Endothelial cell of umbilical vein (primary cell): Measurements from ENCODE around the gene PMVK.

ENCODE experiments used
- EZH2 ChIP-seq: IDR thresholded peaks from 2 replicates; pipeline ENCODE4 v1.6.1; 2012; ENCODE audit warnings: borderline replicate concordance, low read depth, mild to moderate bottlenecking, moderate library complexity, low read length, inconsistent platforms; ENCODE audit not compliant: severe bottlenecking
- GATA2 ChIP-seq: IDR thresholded peaks from 2 replicates; pipeline ENCODE4 v1.7.0; 2011; ENCODE audit warnings: low read depth, mild to moderate bottlenecking, moderate library complexity, mixed read lengths, low read length; ENCODE audit not compliant: insufficient read length, insufficient read depth
- JUN ChIP-seq: IDR thresholded peaks from 2 replicates; pipeline ENCODE4 v1.6.1; 2011; ENCODE audit warnings: borderline replicate concordance, low read depth; ENCODE audit not compliant: insufficient read length, insufficient read depth
- MYC ChIP-seq: IDR thresholded peaks from one replicate; pipeline ENCODE4 v1.6.1; 2011; ENCODE audit warnings: mild to moderate bottlenecking, low read depth, low read length
- POLR2A ChIP-seq: IDR thresholded peaks from 2 replicates; pipeline ENCODE4 v1.6.1; 2012; ENCODE audit warnings: low read depth, mild to moderate bottlenecking, control low read depth, low read length
- POLR2AphosphoS5 ChIP-seq: IDR thresholded peaks from 2 replicates; pipeline ENCODE4 v1.6.1; 2012; ENCODE audit warnings: low read depth, mild to moderate bottlenecking, control low read depth, low read length, moderate library complexity; ENCODE audit not compliant: insufficient read depth
- TF ChIP-seq, protein P1 (sequence below), 2 donors: IDR thresholded peaks; 1 replicate in 1 of 2; 2 replicates in 1 of 2; pipeline ENCODE4 v1.5.1; 2011; ENCODE audit warnings: low read length in 2 of 2, mild to moderate bottlenecking in 2 of 2, moderate library complexity in 2 of 2, control low read depth in 1 of 2, inconsistent platforms in 1 of 2, low read depth in 1 of 2; ENCODE audit not compliant: insufficient read depth in 1 of 2; ENCODE audit errors: extremely low read depth in 1 of 2
- TF ChIP-seq, protein P2 (sequence below): IDR thresholded peaks from 2 replicates; pipeline ENCODE4 v1.6.1; 2011; ENCODE audit not compliant: insufficient read depth, insufficient read length

DNA sequence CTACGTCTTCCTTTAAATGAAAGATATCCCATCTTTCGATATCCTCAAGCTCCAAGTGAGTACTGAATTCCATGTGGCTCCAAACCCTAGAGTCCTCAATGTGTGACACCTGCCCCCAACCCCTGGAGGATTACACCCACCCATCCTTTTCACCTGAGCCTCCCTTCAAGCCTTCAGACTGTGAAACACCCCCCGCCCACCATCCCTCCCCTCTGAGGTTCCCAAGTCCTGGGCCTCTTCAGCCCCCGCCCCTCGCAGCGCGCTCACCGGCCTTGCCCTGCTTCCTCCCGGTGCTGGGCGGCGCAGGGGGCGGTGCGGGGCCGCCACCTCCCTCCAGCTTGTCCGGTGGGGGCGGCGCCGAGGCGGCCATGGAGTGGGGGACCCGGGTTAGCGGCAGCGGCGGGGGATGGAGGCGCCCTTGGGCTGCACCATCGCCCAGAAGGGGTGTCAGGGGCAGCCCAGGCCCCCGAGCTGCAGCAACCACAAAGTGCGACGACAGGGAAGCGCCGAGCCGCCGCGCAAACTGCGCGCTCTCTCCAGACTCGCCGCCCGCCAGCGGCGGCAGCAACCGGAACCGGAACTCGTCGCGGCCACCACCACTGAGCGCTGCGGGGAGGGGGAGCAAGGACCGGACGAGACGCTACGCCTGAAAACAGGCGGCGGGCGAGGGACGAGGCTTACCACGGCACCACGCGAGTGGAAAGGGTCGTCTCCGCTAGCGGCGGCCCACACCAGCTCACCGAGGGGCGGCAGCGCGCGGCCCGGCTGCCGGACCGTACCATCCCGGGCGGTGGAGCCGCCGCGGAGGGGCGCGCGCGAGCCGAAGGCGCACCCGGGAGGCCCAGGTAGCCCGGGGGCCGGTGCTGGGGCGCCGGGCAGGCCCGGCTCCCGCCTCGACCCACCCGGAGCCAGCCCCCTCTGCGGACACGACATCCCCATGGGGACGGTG is 25.0 kb upstream of the PMVK start, which contains the start of gene PYGO2:
- TF ChIP-seq GATA2 (no peak), POLR2A (peak; percentile 84), EZH2 (no peak), POLR2AphosphoS5 (peak; percentile 99), JUN (no peak), MYC (no peak)
- TF ChIP-seq, protein P1, sequence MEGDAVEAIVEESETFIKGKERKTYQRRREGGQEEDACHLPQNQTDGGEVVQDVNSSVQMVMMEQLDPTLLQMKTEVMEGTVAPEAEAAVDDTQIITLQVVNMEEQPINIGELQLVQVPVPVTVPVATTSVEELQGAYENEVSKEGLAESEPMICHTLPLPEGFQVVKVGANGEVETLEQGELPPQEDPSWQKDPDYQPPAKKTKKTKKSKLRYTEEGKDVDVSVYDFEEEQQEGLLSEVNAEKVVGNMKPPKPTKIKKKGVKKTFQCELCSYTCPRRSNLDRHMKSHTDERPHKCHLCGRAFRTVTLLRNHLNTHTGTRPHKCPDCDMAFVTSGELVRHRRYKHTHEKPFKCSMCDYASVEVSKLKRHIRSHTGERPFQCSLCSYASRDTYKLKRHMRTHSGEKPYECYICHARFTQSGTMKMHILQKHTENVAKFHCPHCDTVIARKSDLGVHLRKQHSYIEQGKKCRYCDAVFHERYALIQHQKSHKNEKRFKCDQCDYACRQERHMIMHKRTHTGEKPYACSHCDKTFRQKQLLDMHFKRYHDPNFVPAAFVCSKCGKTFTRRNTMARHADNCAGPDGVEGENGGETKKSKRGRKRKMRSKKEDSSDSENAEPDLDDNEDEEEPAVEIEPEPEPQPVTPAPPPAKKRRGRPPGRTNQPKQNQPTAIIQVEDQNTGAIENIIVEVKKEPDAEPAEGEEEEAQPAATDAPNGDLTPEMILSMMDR (IDR thresholded peaks at IDR 0.05; ENCODE audit: extremely low read depth in 1 of 2, insufficient read depth in 1 of 2, low read depth in 1 of 2, low read length in 2 of 2): peak; percentile 35 to 65
- TF ChIP-seq, protein P2, sequence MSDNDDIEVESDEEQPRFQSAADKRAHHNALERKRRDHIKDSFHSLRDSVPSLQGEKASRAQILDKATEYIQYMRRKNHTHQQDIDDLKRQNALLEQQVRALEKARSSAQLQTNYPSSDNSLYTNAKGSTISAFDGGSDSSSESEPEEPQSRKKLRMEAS: no peak
